Measurements from ENCODE around the gene MGAT4D. TPM values are rescaled to one million over a fixed set of nuclear protein-coding genes. Genes with fewer than 3 reads are reported as not detected.

MGAT4D gene
- total and polyA plus RNA-seq, 10 of the 15 experiments (the other 5 are each of a cell fraction or from before 2014, with no cell fraction given): not detected

- peak; percentile 74 for TF ChIP-seq E4F1 (IDR thresholded peaks at IDR 0.05; ENCODE audit: borderline replicate concordance, partially characterized antibody)
- TF ChIP-seq SRF (IDR thresholded peaks at IDR 0.05; ENCODE audit: low read depth in 2 of 2, low read length in 2 of 2): no peak
- TF ChIP-seq ESRRA (IDR thresholded peaks at IDR 0.05; ENCODE audit: low read length): no peak
- no peak for TF ChIP-seq MEF2A (IDR thresholded peaks at IDR 0.05; ENCODE audit: insufficient read depth, low read depth, low read length)
- no peak for TF ChIP-seq ZSCAN29 (IDR thresholded peaks at IDR 0.05)
- no peak for TF ChIP-seq FOS (IDR thresholded peaks at IDR 0.05; ENCODE audit: borderline replicate concordance, extremely low read depth, insufficient read length)
- TF ChIP-seq TCF3 (IDR thresholded peaks at IDR 0.05; ENCODE audit: borderline replicate concordance, insufficient read depth, low read depth, low read length): no peak
- 0 out of 2 replicates have a peak, but pooled peaks have one; percentile 24 for TF ChIP-seq TCF12 (IDR thresholded peaks at IDR 0.05; ENCODE audit: low read depth, low read length)
- no peak for TF ChIP-seq IRF5 (IDR thresholded peaks at IDR 0.05; ENCODE audit: borderline replicate concordance)
- peak; percentile 88 for TF ChIP-seq NFYB (IDR thresholded peaks at IDR 0.05; ENCODE audit: insufficient read depth, low read depth, low read length)
- TF ChIP-seq TARDBP (IDR thresholded peaks at IDR 0.05; ENCODE audit: borderline replicate concordance): no peak
- TF ChIP-seq BHLHE40 (IDR thresholded peaks at IDR 0.05; ENCODE audit: borderline replicate concordance in 1 of 2, low read depth in 2 of 2, low read length in 1 of 2): peak; percentile 45 to 65
- peak; percentile 49; the same call in 1 of the 2 replicates for TF ChIP-seq ELK1 (IDR thresholded peaks at IDR 0.05; ENCODE audit: low read depth, low read length)
- no peak for TF ChIP-seq SREBF1 (IDR thresholded peaks at IDR 0.05; ENCODE audit: low read length)
- TF ChIP-seq RUNX3 (IDR thresholded peaks at IDR 0.05; ENCODE audit: low read length): peak; percentile 52
- peak; percentile 70; the same call in 1 of the 2 replicates for TF ChIP-seq PML (IDR thresholded peaks at IDR 0.05; ENCODE audit: low read length)
- TF ChIP-seq ZBTB40 (IDR thresholded peaks at IDR 0.05; ENCODE audit: borderline replicate concordance): peak; percentile 93
- TF ChIP-seq MEF2B (IDR thresholded peaks at IDR 0.05; ENCODE audit: partially characterized antibody, poor library complexity, severe bottlenecking): no peak
- no peak for TF ChIP-seq NFXL1 (IDR thresholded peaks at IDR 0.05; ENCODE audit: borderline replicate concordance)
- no peak for TF ChIP-seq PAX5 (IDR thresholded peaks at IDR 0.05; ENCODE audit: borderline replicate concordance, low read depth, low read length)
Measured at GRCh38 chr4:140523857-140524742, 26.0 kb upstream of the MGAT4D start, which contains the start of gene ELMOD2 (continued).
